ENCODE data around the gene FGF9.

DNA sequence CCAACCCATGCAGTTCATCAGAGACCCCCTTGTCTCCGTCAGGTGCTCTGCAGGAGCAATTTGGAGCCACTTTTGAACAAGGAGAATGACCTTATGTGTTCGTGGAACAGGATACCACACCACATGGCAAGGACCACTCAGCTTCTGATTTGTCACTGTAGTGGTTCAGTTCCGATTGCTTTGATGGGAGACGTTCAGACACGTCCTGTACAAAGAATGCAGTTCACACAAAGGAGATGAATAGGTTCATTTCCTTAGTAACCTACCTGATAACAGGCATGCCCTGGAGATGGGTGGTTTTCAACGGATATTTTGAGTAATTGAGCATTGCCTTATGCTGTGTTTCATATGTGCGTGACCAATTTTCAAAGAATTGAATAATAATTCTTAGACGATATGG, 17.2 kb downstream of the FGF9 start:
- no peak for TF ChIP-seq GATA3 (IDR thresholded peaks at IDR 0.05; ENCODE audit: low read depth, low read length)
- TF ChIP-seq GATA2 (IDR thresholded peaks at IDR 0.05; ENCODE audit: low read depth, low read length), result no peak
